Coronary artery (tissue), 2 donors: ENCODE results near the gene UBASH3B.

Experiments
- DNase-seq: peaks from one replicate; pipeline ENCODE4 v3.0.0-alpha.2; 2017; ENCODE audit warnings: low spot score
- H3K27ac ChIP-seq, 2 donors: fragments of 200-600 bp; sonication (generic); one replicate each; pipeline ENCODE4 v1.5.1; 2016 to 2019
- H3K4me3 ChIP-seq: fragments of 200-600 bp; sonication (generic); 2 replicates; pipeline ENCODE4 v1.5.1; 2016; ENCODE audit warnings: mild to moderate bottlenecking, moderate library complexity
- CTCF ChIP-seq: fragments of 200-600 bp; sonication (generic); IDR thresholded peaks from one replicate; pipeline ENCODE4 v1.5.1; 2019; ENCODE audit warnings: antibody characterized with exemption

UBASH3B gene

GRCh38 chr11:122666743-122667142 lies 11.2 kb downstream of the UBASH3B start:
- Histone ChIP-seq H3K27ac (no peak overlapping the region), H3K4me3 (no peak overlapping the region)
- TF ChIP-seq CTCF, result no peak
- DNase-seq, result no peak

- TF ChIP-seq CTCF, result no peak
- H3K27ac ChIP-seq, result no peak overlapping the region
- DNase-seq, result no peak
- no peak overlapping the region for H3K4me3 ChIP-seq
Observed at GRCh38 chr11:122668562-122669090, 13.1 kb downstream of the UBASH3B start.

- no peak for TF ChIP-seq CTCF
- no peak overlapping the region for H3K4me3 ChIP-seq
- H3K27ac ChIP-seq, result no peak overlapping the region
- DNase-seq, result no peak
Observed at GRCh38 chr11:122670131-122670530, 14.6 kb downstream of the UBASH3B start.

- no peak for TF ChIP-seq CTCF
- DNase-seq, result no peak
- H3K4me3 ChIP-seq, result no peak overlapping the region
- H3K27ac ChIP-seq, result no peak overlapping the region
Observed at GRCh38 chr11:122671400-122671891, 15.9 kb downstream of the UBASH3B start.

GRCh38 chr11:122672892-122673291 lies 17.4 kb downstream of the UBASH3B start:
- no peak for DNase-seq
- Histone ChIP-seq H3K27ac (no peak overlapping the region), H3K4me3 (no peak overlapping the region)
- TF ChIP-seq CTCF, result no peak

GRCh38 chr11:122673701-122674100 lies 18.2 kb downstream of the UBASH3B start:
- no peak for TF ChIP-seq CTCF
- Histone ChIP-seq H3K4me3 (no peak overlapping the region), H3K27ac (no peak overlapping the region)
- DNase-seq, result no peak

GRCh38 chr11:122676638-122677037 lies 21.1 kb downstream of the UBASH3B start:
- no peak for TF ChIP-seq CTCF
- no peak overlapping the region for H3K4me3 ChIP-seq
- no peak for DNase-seq
- no peak overlapping the region for H3K27ac ChIP-seq
